K562 (cell line): ENCODE data around the gene HEY2. TPM values are rescaled to one million over a fixed set of nuclear protein-coding genes. Genes with fewer than 3 reads are reported as not detected.

Source experiments
- ARHGAP35 ChIP-seq: fragments of 450-650 bp; IDR thresholded peaks from 2 replicates; pipeline ENCODE4 v1.6.1; 2018; ENCODE audit not compliant: partially characterized antibody
- BRCA1 ChIP-seq, 2 experiments: fragments of 450-650 bp in 1 of 2; sonication (generic) in 1 of 2; formaldehyde crosslinking in 1 of 2; IDR thresholded peaks; 2 replicates each; pipeline versions ENCODE4 v1.5.0 to v1.6.1; 2017 to 2020; ENCODE audit warnings: mild to moderate bottlenecking in 1 of 2, missing genetic modification reagents in 1 of 2
- HIVEP1 ChIP-seq: fragments of 250-450 bp; sonication (Bioruptor Pico); IDR thresholded peaks from 2 replicates; pipeline ENCODE4 v1.4.0; 2020; ENCODE audit warnings: mild to moderate bottlenecking
- RBM34 ChIP-seq: fragments of 200-400 bp; formaldehyde crosslinking; IDR thresholded peaks from 2 replicates; pipeline ENCODE4 v1.6.1; 2018; ENCODE audit warnings: low read length, borderline replicate concordance; ENCODE audit not compliant: insufficient read depth
- SOX6 ChIP-seq: fragments of 450-650 bp; IDR thresholded peaks from 2 replicates; pipeline ENCODE4 v1.6.1; 2014; ENCODE audit warnings: mild to moderate bottlenecking
- TAF7 ChIP-seq: fragments of 450-650 bp; IDR thresholded peaks from 2 replicates; pipeline ENCODE4 v1.6.1; 2016; ENCODE audit warnings: missing genetic modification characterization, missing compliant biosample characterization
- TAF9B ChIP-seq: fragments of 450-650 bp; IDR thresholded peaks from 2 replicates; pipeline ENCODE4 v1.6.1; 2018; ENCODE audit warnings: mild to moderate bottlenecking; ENCODE audit not compliant: partially characterized antibody
- ZNF134 ChIP-seq: fragments of 250-450 bp; sonication (Bioruptor Pico); conservative IDR thresholded peaks from 2 replicates; pipeline ENCODE4 v1.4.0; 2020
- ZNF140 ChIP-seq: fragments of 250-450 bp; sonication (Bioruptor Pico); IDR thresholded peaks from 2 replicates; pipeline ENCODE4 v1.8.0; 2021; ENCODE audit warnings: moderate library complexity, mild to moderate bottlenecking, inconsistent platforms
- ZNF253 ChIP-seq: fragments of 250-450 bp; sonication (Bioruptor Pico); conservative IDR thresholded peaks from 2 replicates; pipeline ENCODE4 v1.6.1; 2021; ENCODE audit warnings: mild to moderate bottlenecking
- ZNF707 ChIP-seq: fragments of 250-450 bp; sonication (Bioruptor Pico); conservative IDR thresholded peaks from 2 replicates; pipeline ENCODE4 v1.8.0; 2022; ENCODE audit warnings: inconsistent platforms, mild to moderate bottlenecking, moderate library complexity
- ZSCAN32 ChIP-seq: fragments of 450-650 bp; formaldehyde crosslinking; IDR thresholded peaks from 2 replicates; pipeline ENCODE4 v1.4.0; 2020; ENCODE audit warnings: mild to moderate bottlenecking, moderate library complexity
- polyA plus RNA-seq, 8 experiments: library from polyadenylated mRNA; depleted of rRNA in 4 of 8; stranded (reverse) in 5 of 8; unstranded in 3 of 8; fragments of >200 nt; fragmentation: Nextera tagmentation in 2 of 8; fragmentation: Illumina TruSeq in 1 of 8; extraction: Ambion mirVana in 2 of 8; extraction: Trizol in 1 of 8; gene quantifications; 2 replicates each; pipeline versions ENCODE4 v1.2.1 to v1.2.3, GENCODE V29; 2011 to 2014; ENCODE audit warnings: inconsistent platforms in 1 of 8, missing spikeins in 1 of 8
- total RNA-seq, 7 experiments: library from RNA; depleted of rRNA in 6 of 7; stranded (reverse); fragments of >200 nt in 6 of 7; fragmentation: Illumina TruSeq in 2 of 7; extraction: Trizol in 2 of 7; gene quantifications; 2 replicates each; pipeline versions ENCODE4 v1.2.1 to v1.2.3, GENCODE V29; 2011 to 2021; ENCODE audit warnings: low replicate concordance in 1 of 7
- TF ChIP-seq, protein P1 (sequence below): fragments of 250-450 bp; sonication (Bioruptor Pico); IDR thresholded peaks from 2 replicates; pipeline ENCODE4 v1.4.0; 2020; ENCODE audit warnings: mild to moderate bottlenecking
- TF ChIP-seq, protein P2 (sequence below), 2 experiments: fragments of 450-650 bp; IDR thresholded peaks; 2 replicates each; pipeline ENCODE4 v1.6.1; 2016; ENCODE audit warnings: mild to moderate bottlenecking in 2 of 2, borderline replicate concordance in 1 of 2, low read depth in 1 of 2, moderate library complexity in 1 of 2
- TF ChIP-seq, protein P3 (sequence below), 2 experiments: IDR thresholded peaks; 2 replicates each; pipeline ENCODE4 v1.6.1; 2011; ENCODE audit warnings: borderline replicate concordance in 1 of 2, control low read depth in 1 of 2, low read depth in 1 of 2, low read length in 1 of 2, mild to moderate bottlenecking in 1 of 2, mixed read lengths in 1 of 2, moderate library complexity in 1 of 2; ENCODE audit not compliant: insufficient read depth in 1 of 2, insufficient read length in 1 of 2, poor library complexity in 1 of 2, severe bottlenecking in 1 of 2; ENCODE audit errors: extremely low read depth in 1 of 2

The HEY2 gene
- total and polyA plus RNA-seq, 9 of the 15 experiments (the other 6 are each of a cell fraction or from before 2014, with no cell fraction given), result 0.03 to 0.07 (median 0.06) TPM; not detected in 5

- TF ChIP-seq TAF9B, result peak; percentile 81
- no peak for TF ChIP-seq RBM34
- TF ChIP-seq ZNF134 (CRISPR knock-in tag), result no peak; the same call in 1 of the 2 replicates
- TF ChIP-seq, protein P1, sequence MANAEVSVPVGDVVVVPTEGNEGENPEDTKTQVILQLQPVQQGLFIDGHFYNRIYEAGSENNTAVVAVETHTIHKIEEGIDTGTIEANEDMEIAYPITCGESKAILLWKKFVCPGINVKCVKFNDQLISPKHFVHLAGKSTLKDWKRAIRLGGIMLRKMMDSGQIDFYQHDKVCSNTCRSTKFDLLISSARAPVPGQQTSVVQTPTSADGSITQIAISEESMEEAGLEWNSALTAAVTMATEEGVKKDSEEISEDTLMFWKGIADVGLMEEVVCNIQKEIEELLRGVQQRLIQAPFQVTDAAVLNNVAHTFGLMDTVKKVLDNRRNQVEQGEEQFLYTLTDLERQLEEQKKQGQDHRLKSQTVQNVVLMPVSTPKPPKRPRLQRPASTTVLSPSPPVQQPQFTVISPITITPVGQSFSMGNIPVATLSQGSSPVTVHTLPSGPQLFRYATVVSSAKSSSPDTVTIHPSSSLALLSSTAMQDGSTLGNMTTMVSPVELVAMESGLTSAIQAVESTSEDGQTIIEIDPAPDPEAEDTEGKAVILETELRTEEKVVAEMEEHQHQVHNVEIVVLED (CRISPR knock-in tag), result 0 out of 2 replicates have a peak, but pooled peaks have one; percentile 17
- no peak for TF ChIP-seq HIVEP1 (CRISPR knock-in tag)
- TF ChIP-seq ZNF253 (CRISPR knock-in tag), result no peak; the same call in 1 of the 2 replicates
- no peak for TF ChIP-seq ZNF140
- TF ChIP-seq ZNF707, result no peak
- TF ChIP-seq BRCA1 (IDR thresholded peaks at IDR 0.05), result no peak
- TF ChIP-seq BRCA1 (CRISPR knock-in tag; IDR thresholded peaks at IDR 0.05), result no peak
- TF ChIP-seq, protein P2, sequence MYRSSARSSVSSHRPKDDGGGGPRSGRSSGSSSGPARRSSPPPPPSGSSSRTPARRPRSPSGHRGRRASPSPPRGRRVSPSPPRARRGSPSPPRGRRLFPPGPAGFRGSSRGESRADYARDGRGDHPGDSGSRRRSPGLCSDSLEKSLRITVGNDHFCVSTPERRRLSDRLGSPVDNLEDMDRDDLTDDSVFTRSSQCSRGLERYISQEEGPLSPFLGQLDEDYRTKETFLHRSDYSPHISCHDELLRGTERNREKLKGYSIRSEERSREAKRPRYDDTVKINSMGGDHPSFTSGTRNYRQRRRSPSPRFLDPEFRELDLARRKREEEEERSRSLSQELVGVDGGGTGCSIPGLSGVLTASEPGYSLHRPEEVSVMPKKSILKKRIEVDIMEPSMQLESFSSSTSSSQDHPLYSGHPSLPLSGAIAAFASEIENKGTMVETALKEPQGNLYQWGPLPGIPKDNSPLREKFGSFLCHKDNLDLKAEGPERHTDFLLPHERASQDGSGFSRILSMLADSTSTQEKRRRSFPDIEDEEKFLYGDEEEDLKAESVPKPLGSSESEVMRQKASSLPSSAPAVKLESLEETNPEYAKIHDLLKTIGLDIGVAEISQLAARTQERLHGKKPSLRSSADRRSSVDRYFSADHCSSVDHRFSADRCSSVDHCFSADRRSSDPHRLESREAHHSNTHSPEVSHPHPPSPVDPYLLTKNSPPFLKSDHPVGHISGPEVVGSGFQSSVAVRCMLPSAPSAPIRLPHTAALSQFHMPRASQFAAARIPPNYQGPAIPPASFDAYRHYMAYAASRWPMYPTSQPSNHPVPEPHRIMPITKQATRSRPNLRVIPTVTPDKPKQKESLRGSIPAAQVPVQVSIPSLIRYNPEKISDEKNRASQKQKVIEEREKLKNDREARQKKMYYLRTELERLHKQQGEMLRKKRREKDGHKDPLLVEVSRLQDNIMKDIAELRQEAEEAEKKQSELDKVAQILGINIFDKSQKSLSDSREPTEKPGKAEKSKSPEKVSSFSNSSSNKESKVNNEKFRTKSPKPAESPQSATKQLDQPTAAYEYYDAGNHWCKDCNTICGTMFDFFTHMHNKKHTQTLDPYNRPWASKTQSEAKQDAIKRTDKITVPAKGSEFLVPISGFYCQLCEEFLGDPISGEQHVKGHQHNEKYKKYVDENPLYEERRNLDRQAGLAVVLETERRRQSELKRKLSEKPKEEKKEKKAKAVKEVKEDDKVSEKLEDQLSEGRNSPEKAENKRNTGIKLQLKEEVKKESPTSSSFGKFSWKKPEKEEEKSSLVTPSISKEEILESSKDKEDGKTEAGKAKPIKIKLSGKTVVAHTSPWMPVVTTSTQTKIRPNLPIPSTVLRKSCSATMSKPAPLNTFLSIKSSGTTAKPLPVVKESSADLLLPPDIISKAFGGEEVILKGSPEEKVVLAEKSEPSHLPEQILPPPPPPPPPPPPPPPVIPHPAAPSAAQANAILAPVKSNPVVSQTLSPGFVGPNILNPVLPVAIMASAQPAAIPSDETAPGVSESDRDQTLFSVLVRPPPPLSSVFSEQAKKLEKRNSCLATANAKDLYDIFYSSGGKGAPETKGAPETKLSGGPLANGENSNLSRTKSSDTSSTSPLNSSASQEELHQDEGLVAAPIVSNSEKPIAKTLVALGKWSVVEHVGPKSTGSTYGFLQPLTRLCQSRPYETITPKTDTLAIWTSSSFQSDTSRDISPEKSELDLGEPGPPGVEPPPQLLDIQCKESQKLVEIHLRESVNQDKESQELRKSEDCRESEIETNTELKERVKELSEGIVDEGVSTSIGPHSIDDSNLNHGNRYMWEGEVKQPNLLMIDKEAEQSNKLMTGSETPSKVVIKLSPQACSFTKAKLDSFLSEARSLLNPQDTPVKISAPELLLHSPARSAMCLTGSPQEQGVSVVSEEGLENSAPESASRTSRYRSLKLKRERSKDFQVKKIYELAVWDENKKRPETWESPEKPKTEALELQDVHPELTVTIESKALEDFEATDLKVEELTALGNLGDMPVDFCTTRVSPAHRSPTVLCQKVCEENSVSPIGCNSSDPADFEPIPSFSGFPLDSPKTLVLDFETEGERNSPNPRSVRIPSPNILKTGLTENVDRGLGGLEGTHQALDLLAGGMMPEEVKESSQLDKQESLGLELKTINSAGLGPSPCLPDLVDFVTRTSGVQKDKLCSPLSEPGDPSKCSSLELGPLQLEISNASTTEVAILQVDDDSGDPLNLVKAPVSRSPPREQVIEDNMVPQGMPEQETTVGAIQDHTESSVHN (IDR thresholded peaks at IDR 0.05; ENCODE audit: borderline replicate concordance in 1 of 2, low read depth in 1 of 2), result no peak; a peak in 1 of 4 replicates
- peak; percentile 91 for TF ChIP-seq ZSCAN32
- TF ChIP-seq ARHGAP35, result no peak
- TF ChIP-seq, protein P3, sequence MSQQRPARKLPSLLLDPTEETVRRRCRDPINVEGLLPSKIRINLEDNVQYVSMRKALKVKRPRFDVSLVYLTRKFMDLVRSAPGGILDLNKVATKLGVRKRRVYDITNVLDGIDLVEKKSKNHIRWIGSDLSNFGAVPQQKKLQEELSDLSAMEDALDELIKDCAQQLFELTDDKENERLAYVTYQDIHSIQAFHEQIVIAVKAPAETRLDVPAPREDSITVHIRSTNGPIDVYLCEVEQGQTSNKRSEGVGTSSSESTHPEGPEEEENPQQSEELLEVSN (IDR thresholded peaks at IDR 0.05; ENCODE audit: borderline replicate concordance in 1 of 2, extremely low read depth in 1 of 2, insufficient read depth in 1 of 2, insufficient read length in 1 of 2, low read depth in 1 of 2, low read length in 1 of 2, poor library complexity in 1 of 2, severe bottlenecking in 1 of 2), result peak; percentile 80 to 84
- peak; percentile 54; the same call in 1 of the 2 replicates for TF ChIP-seq SOX6
- peak; percentile 83 for TF ChIP-seq TAF7 (tag)
Measured at GRCh38 chr6:125780540-125781313, 31.3 kb downstream of the HEY2 start (continued).
